ENCODE results near the gene ZNF296.

DNA sequence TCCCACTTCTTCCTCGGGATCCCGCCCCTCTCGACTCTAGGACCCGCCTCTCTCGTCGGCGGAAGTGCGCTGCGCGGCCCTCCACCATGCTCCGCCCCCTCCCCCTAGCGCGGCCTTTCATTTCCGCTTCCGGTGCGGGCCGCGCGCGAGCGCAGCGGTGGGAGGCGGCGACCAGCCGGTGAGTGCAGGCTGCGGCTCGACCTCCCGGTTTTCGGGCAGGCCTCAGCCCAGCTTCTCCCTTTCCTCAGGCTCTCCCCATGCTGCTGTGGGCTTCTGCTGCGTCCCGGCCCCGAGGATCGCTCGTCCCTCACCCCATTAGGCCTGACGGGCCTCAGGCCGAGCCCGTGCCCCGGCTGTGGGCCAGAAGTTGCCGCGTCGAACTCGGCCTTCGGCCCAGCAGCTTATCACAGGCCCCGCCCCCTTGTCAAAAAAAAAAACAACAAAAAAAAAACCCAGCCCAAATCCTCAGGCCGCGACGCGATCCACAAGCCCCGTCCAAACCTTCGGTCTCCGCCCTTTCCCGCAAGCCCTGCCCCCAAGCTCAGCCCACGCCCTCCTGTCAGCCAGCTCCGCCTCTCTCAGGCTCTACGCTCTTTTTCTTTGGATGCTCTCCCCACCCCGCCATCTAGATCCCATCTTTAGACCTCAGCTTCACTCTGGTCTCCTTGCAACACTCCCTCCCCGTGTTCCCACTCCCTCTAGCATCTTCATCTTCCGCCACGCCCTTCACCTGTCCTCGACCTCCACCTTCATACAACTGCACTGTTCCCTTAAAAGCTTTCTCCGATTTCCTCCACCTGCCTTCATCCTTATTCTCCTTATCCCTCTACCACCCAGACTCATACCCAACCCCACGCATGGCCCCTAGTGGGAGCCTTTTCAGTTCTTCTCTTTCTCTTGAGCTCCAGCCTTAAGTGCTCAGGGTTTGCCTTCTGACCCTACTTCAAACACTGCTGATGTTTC, 37.1 kb downstream of the ZNF296 start, which contains the start of gene CLASRP:
- TF ChIP-seq, protein P1, sequence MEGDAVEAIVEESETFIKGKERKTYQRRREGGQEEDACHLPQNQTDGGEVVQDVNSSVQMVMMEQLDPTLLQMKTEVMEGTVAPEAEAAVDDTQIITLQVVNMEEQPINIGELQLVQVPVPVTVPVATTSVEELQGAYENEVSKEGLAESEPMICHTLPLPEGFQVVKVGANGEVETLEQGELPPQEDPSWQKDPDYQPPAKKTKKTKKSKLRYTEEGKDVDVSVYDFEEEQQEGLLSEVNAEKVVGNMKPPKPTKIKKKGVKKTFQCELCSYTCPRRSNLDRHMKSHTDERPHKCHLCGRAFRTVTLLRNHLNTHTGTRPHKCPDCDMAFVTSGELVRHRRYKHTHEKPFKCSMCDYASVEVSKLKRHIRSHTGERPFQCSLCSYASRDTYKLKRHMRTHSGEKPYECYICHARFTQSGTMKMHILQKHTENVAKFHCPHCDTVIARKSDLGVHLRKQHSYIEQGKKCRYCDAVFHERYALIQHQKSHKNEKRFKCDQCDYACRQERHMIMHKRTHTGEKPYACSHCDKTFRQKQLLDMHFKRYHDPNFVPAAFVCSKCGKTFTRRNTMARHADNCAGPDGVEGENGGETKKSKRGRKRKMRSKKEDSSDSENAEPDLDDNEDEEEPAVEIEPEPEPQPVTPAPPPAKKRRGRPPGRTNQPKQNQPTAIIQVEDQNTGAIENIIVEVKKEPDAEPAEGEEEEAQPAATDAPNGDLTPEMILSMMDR (IDR thresholded peaks at IDR 0.05): no peak
- TF ChIP-seq POLR2AphosphoS5 (IDR thresholded peaks at IDR 0.05): peak; percentile 95 to 98 (median 98)
- TF ChIP-seq POLR2A (IDR thresholded peaks at IDR 0.05): peak; percentile 93

All from breast epithelium (tissue), 3 donors.